Mesothelial cell of epicardium (in vitro differentiated cells): Measurements from ENCODE around the gene ZNF420. TPM values are rescaled to one million over a fixed set of nuclear protein-coding genes. Genes with fewer than 3 reads are reported as not detected.
A peak's percentile ranks its signal among the peaks of the same experiment; 100 is the strongest.

Experiments used
- DNase-seq, 2 experiments: peaks; one replicate each; pipeline ENCODE4 v3.0.0; 2021; ENCODE audit warnings: low spot score in 2 of 2; ENCODE audit not compliant: unreplicated experiment in 2 of 2
- H3K27ac Mint-ChIP-seq: 2 replicates; pipeline ENCODE4 v1.8.0; 2021; ENCODE audit warnings: mixed read lengths
- H3K27me3 Mint-ChIP-seq: 2 replicates; pipeline ENCODE4 v1.8.0; 2021; ENCODE audit warnings: low read depth, mixed read lengths
- H3K36me3 Mint-ChIP-seq: 2 replicates; pipeline ENCODE4 v1.8.0; 2021; ENCODE audit warnings: mixed read lengths
- H3K4me1 Mint-ChIP-seq: 2 replicates; pipeline ENCODE4 v1.8.0; 2021; ENCODE audit warnings: mixed read lengths
- H3K4me3 Mint-ChIP-seq: 2 replicates; pipeline ENCODE4 v1.8.0; 2021; ENCODE audit warnings: mild to moderate bottlenecking, moderate library complexity, mixed read lengths
- H3K9me3 Mint-ChIP-seq: 2 replicates; pipeline ENCODE4 v1.8.0; 2021; ENCODE audit warnings: mixed read lengths
- total RNA-seq: library from RNA; stranded (reverse); gene quantifications from 3 replicates; pipeline ENCODE4 v1.2.1, GENCODE V29; 2021
- TF ChIP-seq, protein P1 (sequence below): fragments of 200-600 bp; sonication (generic); IDR thresholded peaks from one replicate; pipeline ENCODE4 v1.5.0; 2021; ENCODE audit warnings: antibody characterized with exemption; ENCODE audit not compliant: unreplicated experiment

ZNF420 gene
- total RNA-seq, 1 donor from 2014 or later = 13.6 TPM

GRCh38 chr19:37165635-37166034, 87.4 kb downstream of the ZNF420 start:
- H3K4me1 Mint-ChIP-seq = no peaks in the 10 kb centered on the region
- peaks cover 51% of the 10 kb centered on the region for H3K9me3 Mint-ChIP-seq
- H3K4me3 Mint-ChIP-seq = no peak overlapping the region
- DNase-seq = no peak
- H3K27me3 Mint-ChIP-seq = no peaks in the 10 kb centered on the region
- no peak overlapping the region for H3K27ac Mint-ChIP-seq
- TF ChIP-seq, protein P1, sequence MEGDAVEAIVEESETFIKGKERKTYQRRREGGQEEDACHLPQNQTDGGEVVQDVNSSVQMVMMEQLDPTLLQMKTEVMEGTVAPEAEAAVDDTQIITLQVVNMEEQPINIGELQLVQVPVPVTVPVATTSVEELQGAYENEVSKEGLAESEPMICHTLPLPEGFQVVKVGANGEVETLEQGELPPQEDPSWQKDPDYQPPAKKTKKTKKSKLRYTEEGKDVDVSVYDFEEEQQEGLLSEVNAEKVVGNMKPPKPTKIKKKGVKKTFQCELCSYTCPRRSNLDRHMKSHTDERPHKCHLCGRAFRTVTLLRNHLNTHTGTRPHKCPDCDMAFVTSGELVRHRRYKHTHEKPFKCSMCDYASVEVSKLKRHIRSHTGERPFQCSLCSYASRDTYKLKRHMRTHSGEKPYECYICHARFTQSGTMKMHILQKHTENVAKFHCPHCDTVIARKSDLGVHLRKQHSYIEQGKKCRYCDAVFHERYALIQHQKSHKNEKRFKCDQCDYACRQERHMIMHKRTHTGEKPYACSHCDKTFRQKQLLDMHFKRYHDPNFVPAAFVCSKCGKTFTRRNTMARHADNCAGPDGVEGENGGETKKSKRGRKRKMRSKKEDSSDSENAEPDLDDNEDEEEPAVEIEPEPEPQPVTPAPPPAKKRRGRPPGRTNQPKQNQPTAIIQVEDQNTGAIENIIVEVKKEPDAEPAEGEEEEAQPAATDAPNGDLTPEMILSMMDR = no peak
- H3K36me3 Mint-ChIP-seq = peaks cover 82% of the 10 kb centered on the region

- peaks cover 39% of the 10 kb centered on the region for H3K9me3 Mint-ChIP-seq
Measured at GRCh38 chr19:37172368-37173366, 94.4 kb downstream of the ZNF420 start, which contains the start of gene ZNF585A. ZNF585A (minus strand) TSS chr19:37172695; CDS start chr19:37169910, 2,785 bp downstream.

More at GRCh38 chr19:37172368-37173366, 94.4 kb downstream of the ZNF420 start, which contains the start of gene ZNF585A:
- peak; percentile 73 to 87 for DNase-seq
- H3K4me1 Mint-ChIP-seq = no peaks in the 10 kb centered on the region
- H3K27me3 Mint-ChIP-seq = no peaks in the 10 kb centered on the region
- H3K4me3 Mint-ChIP-seq = peak within 1 kb of the TSS; percentile 43
- H3K36me3 Mint-ChIP-seq = peaks cover 29% of the 10 kb centered on the region
- TF ChIP-seq, protein P1 = no peak
- H3K27ac Mint-ChIP-seq = no peak within 1 kb of the TSS

Other genes starting within 250 kb of the ZNF420 start
- 12.4 to 13.3 TPM (median 12.8 TPM) in 3 replicates for gene ZNF790, start 240.0 kb upstream of the ZNF420 start, total RNA-seq
- gene ZNF345, start 227.6 kb upstream of the ZNF420 start, total RNA-seq = 14.0 to 15.8 TPM (median 15.2 TPM) in 3 replicates
- 3.0 to 3.2 TPM (median 3.2 TPM) in 3 replicates for gene ZNF829, start 162.1 kb upstream of the ZNF420 start, total RNA-seq
- gene ZNF568, start 162.1 kb upstream of the ZNF420 start, total RNA-seq = 9.0 to 9.8 TPM (median 9.3 TPM) in 3 replicates
- 11.5 to 13.1 TPM (median 12.5 TPM) in 3 replicates for gene ZNF585A, start 94.3 kb downstream of the ZNF420 start, total RNA-seq
- 16.8 to 22.5 TPM (median 18.1 TPM) in 3 replicates for gene ZNF585B, start 132.1 kb downstream of the ZNF420 start, total RNA-seq
- 11.0 to 11.4 TPM (median 11.0 TPM) in 3 replicates for gene ZNF383, start 139.8 kb downstream of the ZNF420 start, total RNA-seq